NCI-H2196 treated with DMSO at 0.1 percent for 48 hours (cell line): ENCODE results near the gene CELF2.

Source experiments
- DNase-seq: peaks from one replicate; lab custom pipeline; 2025; ENCODE audit not compliant: unreplicated experiment; lab: John Stamatoyannopoulos, UW

CELF2 gene

GRCh38 chr10:11003679-11004078, 14.0 kb upstream of the CELF2 start:
- no peak for DNase-seq

- no peak for DNase-seq
Measured at GRCh38 chr10:11004144-11005077, 13.3 kb upstream of the CELF2 start.

DNA sequence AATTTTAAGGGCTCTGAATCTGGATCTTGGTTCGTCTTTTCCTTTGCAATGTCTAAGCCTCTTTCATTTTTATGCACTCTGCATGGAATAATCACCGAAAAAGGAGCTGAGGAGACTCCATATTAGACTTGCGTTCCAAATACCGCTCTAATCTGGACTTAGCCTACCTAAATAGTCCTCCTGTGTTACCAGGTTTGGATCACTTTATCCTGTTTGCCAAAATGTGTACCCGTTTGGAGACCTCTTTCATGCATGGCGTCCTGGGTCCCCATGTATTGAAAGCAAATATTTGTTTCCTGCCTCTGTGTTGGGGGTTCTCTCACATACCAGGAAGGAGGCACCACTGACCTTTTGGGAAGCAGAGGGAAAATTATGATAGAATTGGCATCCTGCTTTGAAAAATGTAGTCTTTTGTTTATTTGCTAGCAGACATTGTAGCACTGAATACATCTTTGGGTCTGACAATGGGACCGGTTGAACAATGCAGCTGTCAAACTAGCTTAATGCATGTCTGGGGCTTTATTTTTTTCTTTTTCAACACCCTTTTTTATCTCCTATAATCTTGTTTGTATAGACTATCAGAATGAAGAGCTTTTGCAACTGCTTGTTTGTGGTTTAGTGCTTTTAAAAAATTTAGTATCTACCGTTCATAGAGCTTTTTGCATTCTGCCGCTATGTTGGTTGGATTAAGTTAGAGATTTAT, 11.8 kb upstream of the CELF2 start:
- DNase-seq, result no peak

DNA sequence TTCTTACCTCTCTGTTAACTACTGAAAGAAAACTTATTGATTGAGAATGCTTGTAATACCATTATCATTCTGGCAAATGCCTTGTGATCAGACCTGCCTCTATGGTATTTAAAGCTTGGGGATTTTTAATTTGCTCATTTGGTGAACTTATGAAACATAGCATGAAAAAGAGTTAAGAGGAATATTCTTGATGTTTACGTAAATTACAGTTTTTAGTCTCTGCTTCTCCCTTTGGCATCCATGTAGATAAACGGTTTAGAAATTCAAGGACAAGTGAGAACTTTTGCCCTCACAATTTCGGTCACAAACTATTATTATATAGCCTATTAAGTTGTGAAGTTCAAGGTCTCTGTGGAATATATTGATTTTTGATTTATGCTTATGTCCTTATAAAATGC, 11.2 kb upstream of the CELF2 start:
- DNase-seq, result no peak

GRCh38 chr10:11007476-11008020, 10.1 kb upstream of the CELF2 start:
- DNase-seq, result no peak

GRCh38 chr10:11009471-11010308, 8.0 kb upstream of the CELF2 start:
- no peak for DNase-seq

GRCh38 chr10:11010582-11010981, 7.1 kb upstream of the CELF2 start:
- DNase-seq, result no peak

DNA sequence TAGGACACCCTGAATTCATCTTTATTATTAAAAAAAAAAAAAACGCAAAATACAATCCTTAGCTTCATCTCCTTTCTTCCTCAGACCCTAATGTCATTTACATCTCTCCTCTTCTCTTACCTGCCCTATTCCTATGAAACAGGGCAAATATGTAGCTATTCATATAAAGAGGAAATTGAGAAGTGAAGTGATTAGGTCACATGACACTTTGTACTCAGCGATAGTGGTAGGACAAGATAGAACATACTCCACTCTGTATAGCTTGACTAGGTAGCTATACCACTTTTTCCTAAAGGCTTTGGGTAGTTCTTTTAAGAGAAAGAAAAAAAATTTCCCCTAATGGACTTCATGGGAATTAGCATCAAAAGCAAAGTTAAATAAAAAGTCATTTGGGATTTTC, 6.2 kb upstream of the CELF2 start:
- no peak for DNase-seq

GRCh38 chr10:11011984-11012383, 5.7 kb upstream of the CELF2 start:
- DNase-seq, result no peak

- DNase-seq, result no peak
Measured at GRCh38 chr10:11012421-11013295, 5.0 kb upstream of the CELF2 start.

- DNase-seq, result no peak
Measured at GRCh38 chr10:11013836-11014235, 3.8 kb upstream of the CELF2 start.

DNA sequence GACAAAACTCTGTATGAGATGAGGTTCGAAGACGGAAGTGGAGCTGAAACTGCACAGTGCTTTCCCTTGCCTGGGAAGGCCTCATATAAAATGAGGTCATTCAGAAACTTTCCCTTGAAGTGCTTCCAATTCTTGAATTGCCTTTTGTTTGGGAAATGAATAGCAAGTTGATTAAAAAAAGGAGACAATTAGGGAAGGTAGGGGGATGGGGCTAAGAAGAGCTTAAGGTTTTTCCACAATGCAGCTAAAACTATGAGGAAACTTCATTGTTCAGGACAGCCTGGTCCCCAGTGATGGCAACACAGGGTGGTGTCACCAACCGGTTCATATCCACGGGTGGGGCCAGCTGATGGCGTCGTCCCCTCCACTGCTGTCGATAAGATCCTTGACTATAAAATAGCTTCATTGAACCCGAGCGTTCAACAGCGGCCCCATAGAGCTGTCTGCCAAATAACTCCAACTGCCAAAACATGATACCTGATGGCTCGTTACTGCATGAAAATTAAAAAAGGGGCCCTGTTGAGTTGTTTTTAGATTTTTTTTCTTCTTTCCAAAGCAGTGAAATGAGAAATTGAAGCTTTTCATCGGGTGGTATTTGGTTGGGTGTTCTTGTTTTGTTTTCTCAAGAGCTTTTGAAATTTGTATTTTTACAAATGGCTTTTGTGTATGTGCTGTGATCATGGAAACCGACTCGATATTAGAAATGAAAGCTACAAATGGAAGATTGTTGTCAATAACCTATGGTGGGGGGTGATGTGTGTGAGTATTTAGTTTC, 2.8 kb upstream of the CELF2 start:
- DNase-seq, result no peak

GRCh38 chr10:11015446-11015934, 2.2 kb upstream of the CELF2 start:
- no peak for DNase-seq

- no peak for DNase-seq
Measured at GRCh38 chr10:11017000-11017569, 587 bp upstream of the CELF2 start.

- no peak for DNase-seq
Measured at GRCh38 chr10:11018432-11018841, 765 bp downstream of the CELF2 start.

DNA sequence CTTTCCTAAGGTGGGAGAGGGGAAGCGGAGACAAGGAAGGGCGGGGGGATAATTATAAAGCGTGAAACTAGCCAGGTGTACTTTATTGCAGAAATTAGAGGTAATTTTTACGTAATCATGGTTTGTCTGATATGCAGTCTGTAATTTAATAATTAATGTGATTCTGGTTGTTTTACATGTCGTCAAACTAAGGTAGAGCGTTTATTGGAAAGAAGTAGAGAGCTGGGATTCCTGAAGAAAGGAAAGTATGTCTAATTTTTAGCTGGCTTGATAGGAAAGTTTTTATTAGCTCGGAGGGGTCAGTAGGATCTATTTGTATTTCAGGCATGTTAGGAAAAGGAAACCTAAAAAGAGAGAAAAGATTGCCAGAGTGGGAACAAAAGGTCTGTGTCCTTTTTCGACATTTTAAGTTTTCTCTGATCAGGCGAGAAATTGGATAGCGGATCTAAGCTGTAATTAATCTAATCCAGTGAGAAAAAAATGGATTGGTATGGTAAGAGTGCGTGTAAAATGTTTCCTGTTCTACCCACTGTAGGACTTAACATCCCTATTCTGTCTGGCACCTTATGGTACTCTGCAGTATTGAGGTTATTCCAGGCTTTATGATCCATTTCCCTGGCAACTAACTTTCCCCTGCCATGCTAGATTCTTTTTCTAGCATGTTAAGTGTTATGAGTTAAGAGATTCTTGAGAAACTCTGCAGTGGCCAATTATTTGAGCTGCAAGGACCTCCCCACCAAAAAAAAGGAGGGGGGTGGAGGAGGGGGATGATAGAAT, 1.4 kb downstream of the CELF2 start:
- DNase-seq, result no peak

DNA sequence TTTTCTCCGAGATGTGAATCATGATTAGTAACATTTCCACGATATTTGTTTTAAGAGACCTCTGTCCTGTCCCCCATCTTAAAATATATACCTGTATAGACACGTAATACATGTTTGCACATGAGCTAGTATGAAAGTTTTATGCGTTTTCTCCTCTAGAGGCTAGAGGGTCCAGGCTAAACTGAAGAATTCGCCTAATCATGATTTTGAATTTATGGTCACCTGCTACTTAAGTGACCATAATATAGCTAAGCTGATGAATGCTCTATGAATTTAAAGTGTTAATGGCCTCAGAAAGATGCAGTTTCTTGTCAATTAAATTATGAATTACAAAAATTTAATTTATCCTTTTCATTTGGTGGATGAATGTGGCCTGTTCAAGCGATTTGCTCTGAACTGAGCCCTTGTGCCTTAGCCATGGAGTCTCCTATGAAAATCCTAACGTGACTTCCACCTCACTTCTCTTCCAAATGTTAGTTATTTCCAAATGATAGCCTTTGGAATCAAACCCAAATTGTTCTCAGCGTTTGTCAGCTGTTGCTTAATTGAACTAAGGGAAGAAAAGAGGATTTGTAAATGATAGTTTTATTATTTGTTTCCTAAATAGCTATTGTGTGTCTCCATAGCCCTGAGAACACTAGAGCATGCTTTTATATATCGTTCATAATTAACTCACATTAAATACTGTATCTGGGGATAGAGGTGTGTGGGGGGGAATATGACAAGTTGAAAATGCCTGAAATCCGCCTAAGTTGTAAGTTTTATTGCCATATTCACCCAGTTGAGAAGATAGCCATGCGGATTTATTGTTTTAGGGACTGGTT, 2.3 kb downstream of the CELF2 start:
- DNase-seq, result no peak
